Smooth muscle cell (in vitro differentiated cells): ENCODE results near the gene ABI1. TPM values are rescaled to one million over a fixed set of nuclear protein-coding genes. Genes with fewer than 3 reads are reported as not detected.

ENCODE experiments used
- DNase-seq: peaks from one replicate; lab custom pipeline; 2025; ENCODE audit not compliant: unreplicated experiment; lab: John Stamatoyannopoulos, UW
- H2AFZ ChIP-seq: fragments of 200-600 bp; sonication (generic); 2 replicates; pipeline ENCODE4 v1.6.0; 2016; ENCODE audit warnings: antibody characterized with exemption, low read depth, mild to moderate bottlenecking
- H3F3A ChIP-seq: fragments of 200-600 bp; sonication (generic); 2 replicates; pipeline ENCODE4 v1.6.0; 2017; ENCODE audit warnings: antibody characterized with exemption, low read depth
- H3K27ac ChIP-seq: fragments of 200-600 bp; sonication (generic); 2 replicates; pipeline ENCODE4 v1.5.1; 2016; ENCODE audit warnings: low read depth, mild to moderate bottlenecking
- H3K27me3 ChIP-seq: fragments of 200-600 bp; sonication (generic); 2 replicates; pipeline ENCODE4 v1.6.1; 2016; ENCODE audit warnings: low read depth, mild to moderate bottlenecking
- H3K36me3 ChIP-seq: fragments of 200-600 bp; sonication (generic); 2 replicates; pipeline ENCODE4 v1.5.1; 2016; ENCODE audit warnings: low read depth
- H3K4me1 ChIP-seq: fragments of 200-600 bp; sonication (generic); 2 replicates; pipeline ENCODE4 v1.5.1; 2016; ENCODE audit warnings: low read depth
- H3K4me2 ChIP-seq: fragments of 200-600 bp; sonication (generic); 2 replicates; pipeline ENCODE4 v1.6.0; 2016; ENCODE audit warnings: mild to moderate bottlenecking
- H3K4me3 ChIP-seq: fragments of 200-600 bp; sonication (generic); 2 replicates; pipeline ENCODE4 v1.5.1; 2016; ENCODE audit warnings: mild to moderate bottlenecking
- H3K79me2 ChIP-seq: fragments of 200-600 bp; sonication (generic); 2 replicates; pipeline ENCODE4 v1.6.0; 2016; ENCODE audit warnings: low read depth, mild to moderate bottlenecking
- H3K9ac ChIP-seq: fragments of 200-600 bp; sonication (generic); 2 replicates; pipeline ENCODE4 v1.6.0; 2016; ENCODE audit warnings: low read depth
- H3K9me3 ChIP-seq: fragments of 200-600 bp; sonication (generic); replicated peaks from 2 replicates; pipeline ENCODE4 v1.5.1; 2016; ENCODE audit warnings: low read depth
- H4K20me1 ChIP-seq: fragments of 200-600 bp; sonication (generic); 2 replicates; pipeline ENCODE4 v1.6.0; 2016; ENCODE audit warnings: low read depth
- CTCF ChIP-seq: fragments of 200-600 bp; sonication (generic); IDR thresholded peaks from 2 replicates; pipeline ENCODE4 v1.5.1; 2017; ENCODE audit warnings: borderline replicate concordance, mild to moderate bottlenecking, antibody characterized with exemption; ENCODE audit not compliant: insufficient read depth, poor library complexity, severe bottlenecking
- WGBS: methylation state at CpG from one replicate; pipeline ENCODE4 v1.1.7; 2016; ENCODE audit warnings: low lambda C conversion rate; 5-methylcytosine and 5-hydroxymethylcytosine counted together
- polyA plus RNA-seq: library from polyadenylated mRNA; unstranded; fragments of >200 nt; fragmentation: Nextera tagmentation; extraction: Ambion mirVana; gene quantifications from 2 replicates; pipeline ENCODE4 v1.2.1, GENCODE V29; 2016
- total RNA-seq: library from RNA; depleted of rRNA; stranded (reverse); fragments of >200 nt; gene quantifications from 2 replicates; pipeline ENCODE4 v1.2.3, GENCODE V29; 2014

ABI1 gene
- total and polyA plus RNA-seq, 2 experiments from 2014 or later: 40.3 to 51.4 TPM

- Histone ChIP-seq H3K9ac (no peak overlapping the region), H3K4me1 (no peaks in the 10 kb centered on the region), H3K9me3 (no peaks in the 10 kb centered on the region), H3K4me2 (no peak overlapping the region), H3K79me2 (no peaks in the 10 kb centered on the region), H4K20me1 (no peaks in the 10 kb centered on the region), H3K27me3 (no peaks in the 10 kb centered on the region), H3K36me3 (peaks cover 19% of the 10 kb centered on the region), H3F3A (no peaks in the 10 kb centered on the region), H2AFZ (no peak overlapping the region), H3K27ac (no peak overlapping the region), H3K4me3 (no peak overlapping the region)
- no peak for TF ChIP-seq CTCF
- DNase-seq: no peak
- 94% methylated on average over 5 of the region's 5 CpGs for WGBS
Measured at GRCh38 chr10:26746061-26746460, 114.7 kb downstream of the ABI1 start.

- Histone ChIP-seq H4K20me1 (no peaks in the 10 kb centered on the region), H3K27ac (no peak overlapping the region), H3K36me3 (peaks cover 16% of the 10 kb centered on the region), H3K9me3 (no peaks in the 10 kb centered on the region), H3F3A (no peaks in the 10 kb centered on the region), H3K27me3 (no peaks in the 10 kb centered on the region), H3K4me3 (no peak overlapping the region), H3K4me2 (no peak overlapping the region), H3K4me1 (no peaks in the 10 kb centered on the region), H3K79me2 (no peaks in the 10 kb centered on the region), H2AFZ (no peak overlapping the region), H3K9ac (no peak overlapping the region)
- no peak for TF ChIP-seq CTCF
- 81% methylated on average over 1 of the region's 1 CpG for WGBS
- no peak for DNase-seq
Measured at GRCh38 chr10:26743841-26744240, 116.9 kb downstream of the ABI1 start.

GRCh38 chr10:26743091-26743490 lies 117.7 kb downstream of the ABI1 start:
- H4K20me1 ChIP-seq: no peaks in the 10 kb centered on the region
- H3K27ac ChIP-seq: no peak overlapping the region
- peaks cover 16% of the 10 kb centered on the region for H3K36me3 ChIP-seq
- no peak for DNase-seq
- H3K9ac ChIP-seq: no peak overlapping the region
- H3K4me1 ChIP-seq: no peaks in the 10 kb centered on the region
- no peaks in the 10 kb centered on the region for H3F3A ChIP-seq
- no peak overlapping the region for H3K4me2 ChIP-seq
- H3K27me3 ChIP-seq: no peaks in the 10 kb centered on the region
- H3K9me3 ChIP-seq: no peaks in the 10 kb centered on the region
- no peaks in the 10 kb centered on the region for H3K79me2 ChIP-seq
- H2AFZ ChIP-seq: no peak overlapping the region
- 95% methylated on average over 2 of the region's 2 CpGs for WGBS
- TF ChIP-seq CTCF: no peak
- no peak overlapping the region for H3K4me3 ChIP-seq

GRCh38 chr10:26741368-26741767 lies 119.4 kb downstream of the ABI1 start:
- 98% methylated on average over 4 of the region's 4 CpGs for WGBS
- no peak for TF ChIP-seq CTCF
- Histone ChIP-seq H3K4me2 (no peak overlapping the region), H3K79me2 (no peaks in the 10 kb centered on the region), H3K27ac (no peak overlapping the region), H3K4me3 (no peak overlapping the region), H3K9me3 (no peaks in the 10 kb centered on the region), H3F3A (no peaks in the 10 kb centered on the region), H3K9ac (no peak overlapping the region), H4K20me1 (no peaks in the 10 kb centered on the region), H3K4me1 (no peaks in the 10 kb centered on the region), H3K27me3 (no peaks in the 10 kb centered on the region), H3K36me3 (peaks cover 11% of the 10 kb centered on the region), H2AFZ (no peak overlapping the region)
- DNase-seq: no peak
